KMS-11 (cell line): ENCODE data around the gene IL1RAPL1.

Source experiments
- H2AFZ ChIP-seq: fragments of 200-600 bp; sonication (generic); 2 replicates; pipeline ENCODE4 v1.6.1; 2016; ENCODE audit warnings: antibody characterized with exemption, mixed run types, low read depth
- H3K27ac ChIP-seq: fragments of 200-600 bp; sonication (generic); 2 replicates; pipeline ENCODE4 v1.6.1; 2016; ENCODE audit warnings: mild to moderate bottlenecking, mixed run types
- H3K27me3 ChIP-seq: fragments of 200-600 bp; sonication (generic); 2 replicates; pipeline ENCODE4 v1.6.1; 2017; ENCODE audit warnings: mild to moderate bottlenecking, low read depth, mixed run types, moderate library complexity; ENCODE audit not compliant: insufficient read depth
- H3K36me3 ChIP-seq: fragments of 200-600 bp; sonication (generic); 2 replicates; pipeline ENCODE4 v1.6.1; 2017; ENCODE audit warnings: mild to moderate bottlenecking, mixed run types; ENCODE audit not compliant: insufficient read depth
- H3K4me1 ChIP-seq: fragments of 200-600 bp; sonication (generic); 2 replicates; pipeline ENCODE4 v1.6.1; 2016; ENCODE audit warnings: mild to moderate bottlenecking, low read depth, mixed run types; ENCODE audit not compliant: poor library complexity, severe bottlenecking
- H3K4me2 ChIP-seq: fragments of 200-600 bp; sonication (generic); 2 replicates; pipeline ENCODE4 v1.7.0; 2016; ENCODE audit warnings: mild to moderate bottlenecking, mixed run types
- H3K4me3 ChIP-seq: fragments of 200-600 bp; sonication (generic); IDR thresholded peaks from 2 replicates; pipeline ENCODE4 v1.6.1; 2017; ENCODE audit warnings: low read depth, low read length, mixed read lengths; ENCODE audit not compliant: insufficient read depth
- H3K79me2 ChIP-seq: fragments of 200-600 bp; sonication (generic); 2 replicates; pipeline ENCODE4 v1.6.1; 2016; ENCODE audit warnings: low read depth, mixed run types; ENCODE audit not compliant: insufficient read depth
- H3K9ac ChIP-seq: fragments of 200-600 bp; sonication (generic); 2 replicates; pipeline ENCODE4 v1.6.1; 2016; ENCODE audit warnings: mild to moderate bottlenecking, mixed run types
- H4K20me1 ChIP-seq: fragments of 200-600 bp; sonication (generic); 2 replicates; pipeline ENCODE4 v1.6.1; 2016; ENCODE audit warnings: mild to moderate bottlenecking, mixed run types; ENCODE audit not compliant: insufficient read depth
- TF ChIP-seq, protein P1 (sequence below): fragments of 200-600 bp; sonication (generic); conservative IDR thresholded peaks from 2 replicates; pipeline ENCODE4 v1.6.1; 2017; ENCODE audit warnings: low read depth, mild to moderate bottlenecking, antibody characterized with exemption, low read length, moderate library complexity, mixed read lengths

Gene IL1RAPL1

GRCh38 chrX:29992083-29992482 lies 1404.8 kb downstream of the IL1RAPL1 start:
- H3K79me2 ChIP-seq, result no peaks in the 10 kb centered on the region
- no peaks in the 10 kb centered on the region for H3K36me3 ChIP-seq
- no peaks in the 10 kb centered on the region for H3K4me1 ChIP-seq
- H3K4me2 ChIP-seq, result no peak overlapping the region
- no peak overlapping the region for H3K27ac ChIP-seq
- H3K27me3 ChIP-seq, result no peaks in the 10 kb centered on the region
- H3K4me3 ChIP-seq, result no peak overlapping the region
- TF ChIP-seq, protein P1, sequence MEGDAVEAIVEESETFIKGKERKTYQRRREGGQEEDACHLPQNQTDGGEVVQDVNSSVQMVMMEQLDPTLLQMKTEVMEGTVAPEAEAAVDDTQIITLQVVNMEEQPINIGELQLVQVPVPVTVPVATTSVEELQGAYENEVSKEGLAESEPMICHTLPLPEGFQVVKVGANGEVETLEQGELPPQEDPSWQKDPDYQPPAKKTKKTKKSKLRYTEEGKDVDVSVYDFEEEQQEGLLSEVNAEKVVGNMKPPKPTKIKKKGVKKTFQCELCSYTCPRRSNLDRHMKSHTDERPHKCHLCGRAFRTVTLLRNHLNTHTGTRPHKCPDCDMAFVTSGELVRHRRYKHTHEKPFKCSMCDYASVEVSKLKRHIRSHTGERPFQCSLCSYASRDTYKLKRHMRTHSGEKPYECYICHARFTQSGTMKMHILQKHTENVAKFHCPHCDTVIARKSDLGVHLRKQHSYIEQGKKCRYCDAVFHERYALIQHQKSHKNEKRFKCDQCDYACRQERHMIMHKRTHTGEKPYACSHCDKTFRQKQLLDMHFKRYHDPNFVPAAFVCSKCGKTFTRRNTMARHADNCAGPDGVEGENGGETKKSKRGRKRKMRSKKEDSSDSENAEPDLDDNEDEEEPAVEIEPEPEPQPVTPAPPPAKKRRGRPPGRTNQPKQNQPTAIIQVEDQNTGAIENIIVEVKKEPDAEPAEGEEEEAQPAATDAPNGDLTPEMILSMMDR, result no peak
- H2AFZ ChIP-seq, result no peak overlapping the region
- no peak overlapping the region for H3K9ac ChIP-seq
- no peaks in the 10 kb centered on the region for H4K20me1 ChIP-seq

- Histone ChIP-seq H3K4me3 (no peak overlapping the region), H3K27ac (no peak overlapping the region), H3K4me1 (no peaks in the 10 kb centered on the region), H3K9ac (no peak overlapping the region), H3K27me3 (no peaks in the 10 kb centered on the region), H4K20me1 (no peaks in the 10 kb centered on the region), H3K4me2 (no peak overlapping the region), H2AFZ (no peak overlapping the region), H3K36me3 (no peaks in the 10 kb centered on the region), H3K79me2 (no peaks in the 10 kb centered on the region)
- TF ChIP-seq, protein P1, result no peak
Observed at GRCh38 chrX:30005813-30006212, 1418.6 kb downstream of the IL1RAPL1 start.
